ENCODE data around the gene AGBL3.
"Not testable (repeated sequence)": the region's sequence is repeated elsewhere in the genome, so short reads cannot be mapped to it uniquely, and the experiment has no call there.

Gene AGBL3

DNA sequence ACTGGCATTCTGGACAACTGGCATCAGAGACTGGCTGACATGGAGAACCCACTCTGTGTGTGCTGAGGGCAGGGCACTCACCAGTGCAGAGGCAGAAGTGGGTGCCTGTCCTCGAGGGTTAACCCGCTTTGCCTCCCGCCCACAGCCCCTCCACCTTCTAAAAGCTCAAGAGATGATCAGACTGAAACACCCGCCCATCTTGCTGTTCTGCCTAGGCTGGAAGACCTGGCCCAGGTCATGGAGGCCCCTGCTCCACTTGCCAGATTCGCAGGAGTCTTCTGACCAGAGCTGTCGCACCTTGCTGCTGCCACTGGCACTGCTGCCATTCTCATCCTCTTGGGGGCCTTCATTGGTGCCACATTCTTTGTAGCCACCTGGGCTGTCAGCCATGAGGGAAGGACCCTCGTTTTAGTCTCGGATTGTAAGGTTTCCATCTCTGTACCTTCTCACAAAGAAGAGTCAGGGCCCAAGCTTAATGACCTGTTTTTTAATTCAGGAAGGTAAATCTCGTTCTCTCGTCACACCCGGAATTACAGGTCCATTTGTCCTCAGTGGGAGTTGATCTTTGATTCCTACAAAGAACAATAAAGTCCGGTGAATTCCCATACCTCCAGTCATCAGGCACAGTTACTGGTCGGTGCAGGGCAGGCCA is 182.3 kb downstream of the AGBL3 start:
- DNase-seq (ENCODE audit: low read depth in 2 of 2): no peak

DNA sequence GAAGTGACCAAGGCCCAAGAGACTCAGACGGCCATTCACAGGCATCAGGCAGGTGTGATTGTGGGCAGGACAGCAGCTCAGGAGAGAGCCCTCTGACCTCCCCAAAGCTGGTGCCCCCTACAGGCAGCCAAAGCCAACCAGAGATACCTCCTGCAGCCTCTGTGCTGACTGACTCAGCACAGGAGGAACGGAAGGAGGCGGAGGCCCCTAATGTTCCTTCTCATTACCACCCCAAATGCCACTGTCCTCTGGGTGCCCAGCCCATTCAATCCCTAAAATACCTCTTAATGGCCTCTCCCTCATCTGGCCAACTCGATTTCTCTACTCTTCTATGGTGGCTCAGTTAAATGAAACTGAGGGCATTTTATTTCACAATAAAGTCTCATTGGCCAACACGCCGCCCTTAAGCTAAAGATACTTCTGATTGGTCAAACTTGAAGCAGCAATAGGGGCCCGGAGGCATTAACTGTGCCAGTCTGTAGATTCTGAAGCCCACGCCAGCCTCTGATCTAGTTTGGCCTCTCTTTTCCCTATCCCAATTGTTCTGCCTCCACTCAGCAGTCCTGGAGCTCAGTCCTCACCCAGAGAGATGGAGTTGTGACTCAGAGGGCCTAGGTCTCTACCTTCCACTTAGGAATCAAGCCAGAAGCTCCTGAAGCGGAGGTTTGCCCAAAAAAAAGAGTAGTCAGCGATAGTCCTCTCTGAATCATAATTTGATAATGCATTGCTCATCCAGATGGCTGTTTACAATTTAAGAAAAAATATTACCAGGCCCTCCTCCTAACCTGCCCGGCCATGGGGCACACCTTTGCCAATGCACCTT is 183.0 kb downstream of the AGBL3 start:
- peak in 1 of 2 donors; percentile 49 for DNase-seq (ENCODE audit: low read depth in 2 of 2)

DNA sequence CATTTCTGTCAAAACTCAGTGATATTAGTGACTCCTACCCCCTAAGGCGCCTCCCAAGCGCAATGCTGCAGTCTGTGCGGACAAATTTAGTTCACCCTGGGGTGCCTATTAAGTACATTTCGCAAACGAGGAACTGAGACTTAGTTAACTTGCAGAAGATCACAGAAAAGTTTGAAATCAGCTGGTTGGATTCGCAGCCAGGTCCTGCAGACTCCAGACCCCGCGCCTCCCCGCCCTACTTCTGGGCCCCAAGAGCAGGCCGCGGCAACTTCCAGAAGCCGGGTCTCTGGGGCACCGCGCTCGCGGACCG is 183.6 kb downstream of the AGBL3 start:
- no peak for DNase-seq (ENCODE audit: low read depth in 2 of 2)

DNA sequence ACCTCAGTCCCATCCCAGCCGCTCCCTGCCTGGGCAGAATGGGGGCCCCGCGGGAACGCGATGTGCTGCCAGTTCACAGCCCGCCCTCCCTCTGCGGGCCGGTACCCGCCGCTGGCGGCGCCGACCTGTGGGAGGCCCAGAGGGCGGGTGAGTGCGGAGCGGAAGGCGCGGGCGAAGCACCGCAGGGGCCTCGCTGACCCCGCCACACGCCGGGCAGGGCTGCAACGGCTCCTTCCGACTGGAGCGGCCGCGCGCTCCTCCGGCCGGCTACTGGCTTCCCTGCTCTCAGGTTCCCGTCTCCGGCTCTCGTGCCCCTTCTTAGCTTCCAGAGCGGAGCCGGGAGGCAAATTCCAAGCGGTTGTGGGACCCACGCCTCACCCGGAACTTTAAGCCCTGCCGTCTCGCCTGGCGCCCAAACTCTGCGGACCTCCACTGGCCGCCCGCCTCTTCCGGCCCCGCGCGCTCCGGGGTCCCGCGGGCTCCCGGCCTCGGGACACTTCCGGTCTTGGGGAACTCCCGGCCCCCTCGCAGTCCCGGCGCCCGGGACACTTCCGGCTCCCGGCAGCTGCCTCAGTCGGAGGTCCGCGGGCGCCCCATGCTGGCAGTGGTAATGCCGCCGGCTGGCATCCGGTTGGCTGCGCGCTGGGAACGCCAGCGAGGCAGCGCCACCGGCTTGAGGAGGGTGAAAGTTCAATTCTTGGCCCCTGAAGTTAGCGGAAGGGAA is 184.1 kb downstream of the AGBL3 start, which contains the start of gene CYREN:
TSS of gene CYREN (minus strand) at position 434 of the 724 bp plus-strand sequence. CDS start 1,785 bp downstream, outside the sequence.
- DNase-seq (ENCODE audit: low read depth in 2 of 2): peak; percentile 90 to 93

DNA sequence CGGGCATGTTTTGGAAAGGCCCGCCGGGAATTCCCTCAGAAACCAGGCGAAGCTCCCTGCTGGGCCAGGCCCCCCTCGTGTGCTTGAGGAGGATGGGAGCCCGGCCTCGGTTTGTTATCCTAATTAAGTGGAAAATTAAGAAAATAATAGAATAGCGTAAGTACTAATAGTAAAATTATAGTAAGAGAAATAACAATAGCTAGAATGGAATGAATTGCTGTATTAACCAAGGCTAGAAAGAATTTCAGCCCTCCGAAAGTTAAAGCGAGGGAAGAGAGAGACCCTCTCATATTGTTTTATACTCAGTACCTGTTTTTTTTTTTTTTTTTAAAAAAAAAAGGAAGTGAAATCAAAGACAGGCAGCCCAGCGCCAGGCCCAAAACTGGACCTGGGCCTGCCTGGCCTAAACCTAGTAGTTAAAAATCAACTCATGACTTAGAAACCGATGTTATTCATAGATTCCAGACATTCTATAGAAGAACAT is 184.7 kb downstream of the AGBL3 start:
- DNase-seq (ENCODE audit: low read depth in 2 of 2): not testable (repeated sequence)

DNA sequence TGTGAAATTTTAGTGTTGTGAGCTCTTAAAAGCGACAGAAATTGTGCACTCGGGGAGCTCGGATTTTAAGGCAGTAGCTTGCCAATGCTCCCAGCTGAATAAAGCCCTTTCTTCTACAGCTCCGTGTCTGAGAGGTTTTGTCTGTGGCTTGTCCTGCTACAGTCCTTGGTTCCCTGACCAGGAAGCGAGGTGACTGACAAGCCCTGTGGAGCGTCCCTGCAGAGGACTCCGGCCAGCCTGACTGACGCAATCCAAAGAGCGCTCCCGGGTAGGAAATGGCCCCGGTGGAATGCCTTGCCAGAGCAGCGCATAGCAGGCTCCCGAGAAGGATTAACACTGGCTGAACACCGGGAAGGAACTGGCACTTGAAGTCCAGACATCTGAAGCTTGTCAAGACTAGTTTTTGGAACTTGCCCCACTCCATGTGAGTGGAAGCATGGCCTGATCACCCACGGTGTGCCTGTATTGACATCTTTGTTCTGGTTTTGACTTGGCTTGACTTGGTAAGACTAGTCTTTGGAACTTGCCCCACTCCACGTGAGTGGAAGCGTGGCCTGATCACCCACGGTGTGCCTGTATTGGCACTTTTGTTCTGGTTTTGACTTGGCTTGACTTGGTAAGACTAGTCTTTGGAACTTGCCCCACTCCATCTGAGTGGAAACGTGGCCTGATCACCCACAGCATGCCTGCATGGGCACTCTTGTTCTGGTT is 185.4 kb downstream of the AGBL3 start:
- not testable (repeated sequence) for DNase-seq (ENCODE audit: low read depth in 2 of 2)

DNA sequence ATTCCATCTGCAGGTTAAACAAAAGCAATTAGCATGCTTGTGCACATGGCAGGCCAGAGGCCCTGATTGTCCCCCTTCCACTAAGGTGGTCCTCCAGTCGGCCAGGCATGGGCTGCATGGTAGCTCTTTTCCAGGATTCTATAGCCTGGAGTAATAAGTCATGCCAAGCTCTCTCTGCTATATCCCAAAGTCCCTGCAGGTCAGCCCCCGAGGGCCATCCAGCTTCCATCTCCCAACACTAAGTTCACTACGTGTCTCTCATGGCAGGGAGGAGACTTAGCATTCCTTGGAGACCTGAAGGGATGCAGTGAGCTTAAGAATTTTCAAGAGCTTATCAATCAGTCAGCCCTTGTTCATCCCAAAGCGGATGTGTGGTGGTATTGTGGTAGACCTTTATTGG is 187.6 kb downstream of the AGBL3 start:
- not testable (repeated sequence) for DNase-seq (ENCODE audit: low read depth in 2 of 2)

DNA sequence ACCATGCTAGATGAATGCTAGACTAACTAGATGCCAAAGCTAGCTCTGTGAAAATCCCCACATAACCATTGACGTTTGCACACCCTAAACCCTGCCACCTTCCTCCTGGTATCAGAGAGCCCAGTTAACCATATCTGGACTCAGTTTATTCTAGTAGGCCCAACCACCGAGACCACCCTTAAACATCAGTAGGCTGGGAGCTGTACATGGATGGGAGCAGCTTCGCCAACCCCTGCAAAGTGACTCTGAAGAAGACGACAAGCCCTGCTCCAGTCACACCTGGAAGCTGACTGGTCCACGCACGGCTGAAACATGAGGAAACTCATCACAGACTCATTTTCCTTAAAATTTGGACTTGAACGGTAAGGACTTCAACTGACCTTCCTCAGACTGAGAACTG is 188.6 kb downstream of the AGBL3 start:
- DNase-seq (ENCODE audit: low read depth in 2 of 2): no peak

DNA sequence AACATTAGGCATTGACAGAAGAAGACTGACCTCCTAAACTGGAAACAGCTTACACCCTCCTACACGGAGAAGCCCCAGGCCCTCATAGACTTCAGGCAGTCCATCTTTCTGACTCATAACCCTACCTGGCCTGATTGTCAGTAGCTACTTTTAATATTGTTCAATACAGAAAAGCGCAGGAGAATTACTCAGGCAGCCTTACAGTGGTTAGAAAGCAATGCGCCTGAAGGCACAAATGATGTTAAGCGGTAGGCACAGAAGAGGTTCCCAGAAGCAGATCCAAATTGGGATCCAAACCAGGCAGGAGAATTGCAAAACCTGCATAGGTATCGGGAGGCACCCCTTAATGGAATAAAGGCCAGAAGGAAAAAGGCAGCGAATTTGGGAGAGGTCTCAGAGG is 189.6 kb downstream of the AGBL3 start:
- no peak for DNase-seq (ENCODE audit: low read depth in 2 of 2)

DNA sequence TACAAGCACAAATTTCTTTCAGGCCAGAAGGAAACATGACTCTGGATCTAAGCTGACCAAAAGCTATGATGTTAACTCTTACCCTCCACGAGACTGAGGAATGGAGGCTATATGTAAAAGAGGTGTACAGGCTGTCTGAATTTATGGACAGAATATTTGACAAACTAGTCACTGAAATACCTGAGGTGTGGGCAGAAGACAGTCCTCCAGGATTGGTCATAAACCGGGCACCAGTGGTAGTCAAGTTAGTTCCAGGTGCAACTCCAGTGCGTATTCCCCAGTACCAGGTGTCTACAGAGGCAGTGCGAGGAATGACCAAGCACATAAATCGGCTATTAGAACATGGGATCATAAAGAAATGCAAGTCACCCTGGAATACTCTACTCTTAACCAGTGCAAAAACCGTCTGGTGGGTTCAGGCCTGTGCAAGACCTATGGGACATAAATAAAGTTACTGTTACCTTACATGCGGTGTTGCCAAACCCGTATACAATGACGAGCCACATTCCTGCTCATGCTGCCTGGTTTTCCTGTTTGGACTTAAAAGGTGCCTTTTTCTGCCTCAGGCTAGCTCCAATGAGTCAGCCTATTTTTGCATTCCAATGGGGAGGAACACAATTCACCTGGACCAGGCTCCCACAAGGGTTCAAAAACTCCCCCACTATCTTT is 190.9 kb downstream of the AGBL3 start:
- DNase-seq (ENCODE audit: low read depth in 2 of 2): no peak

DNA sequence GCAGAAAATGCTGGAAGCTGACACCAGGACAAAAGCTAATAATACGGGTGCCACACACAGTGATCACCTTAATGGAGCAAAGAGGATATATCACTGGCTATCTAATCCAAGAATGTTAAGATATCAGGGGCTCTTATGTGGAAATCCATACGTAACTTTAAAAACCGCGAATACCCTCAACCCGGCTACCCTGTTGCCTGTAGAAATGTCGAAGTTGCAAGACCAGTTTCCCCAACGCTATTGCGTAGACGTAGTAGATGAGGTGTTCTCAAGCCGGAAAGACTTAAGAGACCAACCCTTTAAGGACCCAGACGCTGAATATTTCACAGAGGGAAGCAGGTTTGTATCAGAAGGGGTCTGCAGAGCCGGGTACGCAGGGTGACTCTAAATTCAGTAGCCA is 192.1 kb downstream of the AGBL3 start:
- DNase-seq (ENCODE audit: low read depth in 2 of 2): no peak

DNA sequence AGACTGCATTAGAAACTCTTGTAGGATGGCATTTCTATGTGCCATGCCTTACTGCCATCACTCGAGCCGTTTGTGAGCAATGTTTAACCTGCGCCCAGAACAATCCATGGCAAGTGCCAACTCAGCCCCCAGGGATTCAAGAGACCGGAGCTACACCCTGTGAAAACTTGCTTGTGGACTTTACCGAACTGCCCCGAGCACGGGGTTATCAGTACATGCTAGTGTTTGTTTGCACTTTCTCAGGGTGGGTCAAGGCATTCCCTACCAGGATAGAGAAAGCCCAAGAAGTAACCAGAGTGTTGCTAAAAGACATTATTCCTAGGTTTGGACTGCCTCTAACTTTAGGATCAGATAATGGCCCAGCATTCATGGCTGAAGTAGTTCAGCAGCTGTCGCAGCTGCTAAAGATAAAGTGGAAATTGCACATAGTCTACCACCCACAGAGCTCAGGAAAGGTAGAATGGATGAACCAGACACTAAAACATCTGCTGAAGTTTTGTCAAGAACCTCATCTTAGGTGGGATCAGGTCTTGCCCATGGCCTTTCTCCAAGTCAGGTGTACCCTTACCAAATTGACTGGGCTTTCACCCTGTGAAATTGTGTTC is 193.1 kb downstream of the AGBL3 start:
- no peak for DNase-seq (ENCODE audit: low read depth in 2 of 2)

DNA sequence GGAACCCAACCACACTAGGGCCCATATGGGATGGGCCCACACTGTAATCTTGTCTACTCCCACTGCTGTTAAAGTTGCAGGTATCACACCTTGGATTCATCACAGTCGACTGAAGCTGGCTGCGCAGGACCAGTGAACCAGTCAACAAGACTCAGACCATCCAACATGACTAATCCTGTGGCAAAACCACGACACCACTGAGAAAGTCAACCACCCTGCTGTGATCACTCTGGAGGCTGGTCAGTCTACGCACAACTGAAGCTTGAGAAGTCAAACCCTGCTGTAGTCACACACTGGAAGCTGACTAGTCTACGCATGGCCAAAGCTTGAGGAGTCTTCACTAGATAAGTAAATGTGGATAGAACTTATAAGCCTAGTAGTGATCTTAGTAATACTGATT is 193.8 kb downstream of the AGBL3 start:
- DNase-seq (ENCODE audit: low read depth in 2 of 2): no peak

DNA sequence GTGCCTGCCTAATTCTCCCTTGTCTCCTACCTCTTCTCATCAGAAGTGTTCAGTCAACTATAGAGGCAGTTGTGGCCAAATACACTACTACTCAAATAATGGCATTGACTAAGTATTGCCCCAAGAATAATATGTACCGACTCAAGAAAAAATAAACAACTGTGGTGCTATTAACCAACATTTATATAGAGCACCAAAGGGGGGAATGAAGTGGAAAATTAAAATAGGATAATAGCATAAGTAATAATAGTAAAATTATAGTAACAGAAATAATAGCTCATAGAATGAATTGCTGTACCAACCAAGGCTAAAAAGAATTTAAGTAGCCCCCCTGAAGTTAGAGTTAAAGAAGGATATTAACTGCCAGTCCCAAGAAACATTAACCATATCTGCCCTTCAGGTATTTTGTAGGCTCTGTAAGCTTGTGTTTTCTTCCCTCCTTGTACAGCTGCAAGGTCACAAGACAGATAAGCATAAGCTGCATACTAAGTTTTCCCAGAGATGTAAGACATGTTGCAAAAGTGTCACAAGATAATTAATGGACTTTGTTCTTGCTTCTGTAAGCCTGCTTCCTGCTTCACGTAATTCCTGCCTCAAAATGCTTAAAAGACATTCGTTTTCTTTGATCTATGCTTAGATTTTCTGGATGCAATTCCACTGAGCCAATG is 195.1 kb downstream of the AGBL3 start:
- DNase-seq (ENCODE audit: low read depth in 2 of 2): no peak

DNA sequence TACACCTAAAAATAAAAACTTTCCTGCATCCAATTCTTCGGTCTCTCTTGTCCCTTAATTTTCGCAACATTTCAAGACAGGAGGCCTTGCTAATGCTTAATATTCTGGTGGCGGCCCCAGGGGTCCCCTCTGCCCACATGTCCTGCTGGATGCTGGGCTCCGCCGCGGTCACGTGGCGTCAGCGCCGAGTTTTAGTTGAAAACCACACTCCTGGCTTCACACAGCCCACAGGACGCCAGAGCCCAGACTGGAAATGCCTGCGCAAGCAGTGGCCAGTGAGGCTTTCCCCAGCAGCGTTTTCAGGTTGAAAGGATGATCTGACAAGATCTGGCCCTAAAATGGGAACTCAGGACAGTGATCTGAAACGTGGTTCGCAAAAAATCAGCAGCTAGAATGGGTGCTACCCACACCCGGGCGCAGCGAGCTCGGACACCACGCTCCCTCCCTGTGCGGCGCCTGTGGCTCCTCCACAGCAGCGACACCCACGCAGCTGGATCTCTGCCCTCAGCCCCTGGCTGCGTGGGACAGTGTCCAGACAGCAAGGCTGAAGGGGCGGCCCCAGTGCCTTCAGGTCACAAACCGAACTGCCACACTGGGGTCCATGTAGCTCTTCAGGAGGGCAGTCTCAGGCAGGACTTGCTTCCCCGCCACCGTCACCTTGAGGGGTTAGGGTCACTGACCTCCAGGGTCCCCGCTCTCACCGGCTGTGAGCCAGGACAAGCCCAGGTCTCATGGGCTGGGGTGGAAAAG is 195.8 kb downstream of the AGBL3 start:
- DNase-seq (ENCODE audit: low read depth in 2 of 2): no peak

DNA sequence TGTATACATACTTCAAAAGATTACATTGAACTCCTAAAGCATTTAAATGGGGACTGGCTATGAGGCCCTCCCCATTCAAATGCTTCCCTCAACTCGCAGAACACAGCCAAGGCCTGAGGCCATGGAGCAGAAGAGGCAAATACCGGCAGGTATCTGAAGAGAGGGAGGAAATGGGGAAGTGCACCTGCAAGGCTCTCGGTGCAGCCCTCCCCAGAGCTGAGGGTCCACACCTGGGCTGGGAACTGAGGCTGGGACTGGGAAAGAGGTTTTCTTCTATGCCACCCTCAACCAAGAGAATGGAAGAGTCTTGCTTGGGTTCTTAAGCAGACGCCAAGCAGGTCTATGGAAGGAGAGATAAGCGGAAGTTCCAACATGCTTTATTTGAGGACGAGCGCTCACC is 197.2 kb downstream of the AGBL3 start:
- no peak for DNase-seq (ENCODE audit: low read depth in 2 of 2)

DNA sequence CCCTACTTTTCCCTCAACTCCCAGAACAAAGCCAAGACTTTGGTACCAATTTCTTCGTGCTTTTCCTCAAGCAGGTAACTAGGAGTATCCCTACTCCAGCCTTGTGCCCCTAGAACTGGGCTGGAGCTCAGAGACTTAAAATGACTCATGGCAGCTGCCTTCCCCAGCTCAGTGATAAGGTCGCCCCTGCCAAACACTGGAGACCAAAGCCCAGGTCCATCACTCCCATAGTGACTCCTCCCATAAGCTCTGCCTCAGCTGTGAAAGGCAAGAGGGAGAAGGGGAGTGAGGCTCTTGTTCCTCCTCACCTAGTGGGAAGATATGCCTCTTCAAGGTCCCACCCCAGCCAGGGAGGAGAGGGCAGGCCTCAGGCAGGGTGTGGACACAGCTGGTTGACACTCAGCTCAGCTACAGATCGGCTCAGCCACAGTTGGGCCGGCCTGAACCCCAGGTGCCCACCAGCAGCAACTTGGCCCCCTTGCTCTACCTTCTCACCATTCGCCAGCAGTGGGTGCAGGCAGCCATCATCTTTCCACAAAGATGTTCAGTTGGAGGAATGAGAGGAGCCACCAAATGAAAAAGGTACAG is 198.0 kb downstream of the AGBL3 start:
- no peak for DNase-seq (ENCODE audit: low read depth in 2 of 2)
